HepG2 (cell line): ENCODE results near the gene CCT7. TPM values are rescaled to one million over a fixed set of nuclear protein-coding genes. Genes with fewer than 3 reads are reported as not detected.

Source experiments
- BORCS8-MEF2B ChIP-seq: sonication (generic); formaldehyde crosslinking; IDR thresholded peaks from 2 replicates; pipeline ENCODE4 v1.8.0; 2022; ENCODE audit warnings: mild to moderate bottlenecking, missing genetic modification reagents
- BRD4 ChIP-seq: sonication (generic); formaldehyde crosslinking; IDR thresholded peaks from 2 replicates; pipeline ENCODE4 v1.4.0; 2020; ENCODE audit warnings: missing genetic modification reagents
- DR1 ChIP-seq: sonication (generic); formaldehyde crosslinking; IDR thresholded peaks from 2 replicates; pipeline ENCODE4 v1.8.0; 2021; ENCODE audit warnings: mild to moderate bottlenecking, missing genetic modification reagents, inconsistent platforms
- ELF1 ChIP-seq: sonication (generic); formaldehyde crosslinking; IDR thresholded peaks from 2 replicates; pipeline ENCODE4 v1.4.0; 2020; ENCODE audit warnings: missing genetic modification reagents
- EZH2 ChIP-seq: conservative IDR thresholded peaks from 2 replicates; pipeline ENCODE4 v1.6.1; 2012; ENCODE audit warnings: mild to moderate bottlenecking, low read depth, low read length, moderate library complexity
- HES4 ChIP-seq: sonication (generic); formaldehyde crosslinking; IDR thresholded peaks from 2 replicates; pipeline ENCODE4 v1.9.0; 2021; ENCODE audit warnings: mild to moderate bottlenecking, missing genetic modification reagents, borderline replicate concordance
- MIER2 ChIP-seq: IDR thresholded peaks from 2 replicates; pipeline ENCODE4 v1.6.1; 2016; ENCODE audit warnings: missing biosample characterization, missing genetic modification reagents
- RFXAP ChIP-seq: sonication (generic); formaldehyde crosslinking; IDR thresholded peaks from 2 replicates; pipeline ENCODE4 v1.4.0; 2020; ENCODE audit warnings: missing genetic modification reagents, borderline replicate concordance
- SRSF1 ChIP-seq: fragments of 200-400 bp; formaldehyde crosslinking; optimal IDR thresholded peaks from 2 replicates; pipeline ENCODE3; 2017; ENCODE audit warnings: mild to moderate bottlenecking, low read depth, low read length, moderate library complexity
- TBL1XR1 ChIP-seq: fragments of 150-350 bp; IDR thresholded peaks from 2 replicates; pipeline ENCODE4 v1.6.1; 2014; ENCODE audit warnings: borderline replicate concordance, low read length; ENCODE audit not compliant: partially characterized antibody
- YY1 ChIP-seq: IDR thresholded peaks from 2 replicates; pipeline ENCODE4 v1.6.1; 2011; ENCODE audit warnings: low read length, low read depth, moderate library complexity, mild to moderate bottlenecking; ENCODE audit not compliant: insufficient read depth, insufficient replicate concordance
- ZNF383 ChIP-seq: sonication (generic); formaldehyde crosslinking; IDR thresholded peaks from 2 replicates; pipeline ENCODE4 v1.4.0; 2020; ENCODE audit warnings: missing genetic modification reagents, mild to moderate bottlenecking, borderline replicate concordance
- ZNF674 ChIP-seq: sonication (generic); formaldehyde crosslinking; IDR thresholded peaks from 2 replicates; pipeline ENCODE4 v1.5.0; 2020; ENCODE audit warnings: low read depth, mild to moderate bottlenecking, missing genetic modification reagents
- polyA plus RNA-seq, 8 experiments: library from polyadenylated mRNA; depleted of rRNA in 3 of 8; stranded (reverse) in 7 of 8; unstranded in 1 of 8; fragments of >200 nt; fragmentation: Illumina TruSeq in 4 of 8; extraction: Trizol in 4 of 8; gene quantifications; 2 replicates each; pipeline versions ENCODE4 v1.2.1 to v1.2.3, GENCODE V29; 2011 to 2016; ENCODE audit warnings: low read depth in 4 of 8, missing spikeins in 1 of 8, mixed read lengths in 1 of 8; ENCODE audit not compliant: insufficient read depth in 1 of 8
- total RNA-seq, 5 experiments: library from RNA; depleted of rRNA; stranded (reverse); fragments of >200 nt; fragmentation: Illumina TruSeq; extraction: Trizol; gene quantifications; 2 replicates each; pipeline ENCODE4 v1.2.3, GENCODE V29; 2016; ENCODE audit warnings: low read depth in 1 of 5
- TF ChIP-seq, protein P1 (sequence below): sonication (generic); formaldehyde crosslinking; IDR thresholded peaks from 2 replicates; pipeline ENCODE4 v1.5.1; 2020; ENCODE audit warnings: missing genetic modification reagents, mild to moderate bottlenecking, borderline replicate concordance
- TF ChIP-seq, protein P2 (sequence below): sonication (generic); formaldehyde crosslinking; IDR thresholded peaks from 2 replicates; pipeline ENCODE4 v1.4.0; 2020; ENCODE audit warnings: missing genetic modification reagents
- TF ChIP-seq, protein P3 (sequence below), 2 experiments: sonication (generic) in 1 of 2; formaldehyde crosslinking in 1 of 2; IDR thresholded peaks; 2 replicates each; pipeline versions ENCODE4 v1.4.0 to v1.6.1; 2018 to 2020; ENCODE audit warnings: missing genetic modification reagents in 2 of 2, borderline replicate concordance in 1 of 2, low read depth in 1 of 2, mild to moderate bottlenecking in 1 of 2, missing biosample characterization in 1 of 2
- TF ChIP-seq, protein P4 (sequence below): fragments of 450-650 bp; IDR thresholded peaks from 2 replicates; pipeline ENCODE4 v1.6.1; 2016
- TF ChIP-seq, protein P5 (sequence below): sonication (generic); formaldehyde crosslinking; IDR thresholded peaks from 2 replicates; pipeline ENCODE4 v1.4.0; 2020; ENCODE audit warnings: missing genetic modification reagents
- TF ChIP-seq, protein P6 (sequence below): sonication (generic); formaldehyde crosslinking; IDR thresholded peaks from 2 replicates; pipeline ENCODE4 v1.4.0; 2020; ENCODE audit warnings: low read depth, mild to moderate bottlenecking, missing genetic modification reagents

Gene CCT7
- total and polyA plus RNA-seq, 2 of the 13 experiments (the other 11 are each of a cell fraction or from before 2014, with no cell fraction given), result 347 to 517 TPM

DNA sequence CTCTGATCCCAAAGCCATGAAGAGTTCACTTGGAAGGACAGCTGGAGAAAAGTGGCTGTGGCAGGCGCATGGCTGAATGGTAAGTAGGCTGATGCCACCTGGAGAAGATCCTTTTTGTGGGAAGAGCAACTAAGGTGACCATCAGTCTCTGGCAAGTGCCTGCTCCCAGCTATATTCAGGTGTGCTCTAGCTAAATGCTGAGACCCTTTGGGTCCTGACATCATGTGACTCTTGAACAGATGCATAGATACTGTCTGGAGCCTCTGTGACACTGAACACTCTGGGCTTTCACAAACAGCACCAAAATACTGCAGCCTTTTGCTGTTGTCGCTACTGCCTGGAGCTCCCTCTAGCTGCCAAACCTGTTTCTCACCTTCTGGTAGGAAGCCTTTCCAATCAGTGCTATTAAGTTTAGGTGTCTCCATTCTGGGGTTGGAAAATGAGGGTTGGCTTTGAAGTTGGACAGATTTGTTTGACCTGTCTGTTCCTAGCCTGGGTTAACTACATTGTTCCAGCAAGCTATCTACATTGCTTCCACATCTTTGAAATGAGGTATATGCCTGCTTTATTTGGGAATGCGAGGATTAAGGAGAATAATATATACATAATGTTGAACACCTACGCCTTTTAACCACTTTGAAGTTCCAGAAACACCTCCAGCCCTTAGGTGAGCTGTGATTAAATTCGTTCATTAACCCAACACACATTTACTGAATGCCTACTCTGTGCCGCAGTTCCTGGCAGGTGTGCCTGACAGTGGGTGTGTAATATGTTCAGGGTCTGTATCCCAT, 56.1 kb downstream of the CCT7 start (continued):
- TF ChIP-seq, protein P1, sequence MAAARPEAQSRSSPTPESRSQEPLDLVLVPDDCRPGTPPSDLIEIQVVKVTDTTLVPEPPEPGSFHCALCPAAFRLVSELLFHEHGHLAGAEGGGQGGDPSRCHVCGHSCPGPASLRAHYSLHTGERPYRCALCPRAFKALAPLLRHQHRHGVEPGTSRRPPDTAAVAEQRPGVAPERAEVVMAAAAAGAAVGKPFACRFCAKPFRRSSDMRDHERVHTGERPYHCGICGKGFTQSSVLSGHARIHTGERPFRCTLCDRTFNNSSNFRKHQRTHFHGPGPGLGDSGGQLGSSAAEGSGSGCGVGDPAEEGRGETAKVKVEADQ, result no peak
- TF ChIP-seq ZNF383 (no peak), MIER2 (CRISPR knock-in tag) (peak; percentile 93), YY1 (no peak), SRSF1 (no peak), HES4 (CRISPR knock-in tag) (no peak), ZNF674 (CRISPR knock-in tag) (no peak), BRD4 (CRISPR knock-in tag) (no peak), BORCS8-MEF2B (no peak), DR1 (CRISPR knock-in tag) (no peak), ELF1 (CRISPR knock-in tag) (no peak), EZH2 (no peak), RFXAP (CRISPR knock-in tag) (no peak), TBL1XR1 (no peak)
- TF ChIP-seq, protein P2, sequence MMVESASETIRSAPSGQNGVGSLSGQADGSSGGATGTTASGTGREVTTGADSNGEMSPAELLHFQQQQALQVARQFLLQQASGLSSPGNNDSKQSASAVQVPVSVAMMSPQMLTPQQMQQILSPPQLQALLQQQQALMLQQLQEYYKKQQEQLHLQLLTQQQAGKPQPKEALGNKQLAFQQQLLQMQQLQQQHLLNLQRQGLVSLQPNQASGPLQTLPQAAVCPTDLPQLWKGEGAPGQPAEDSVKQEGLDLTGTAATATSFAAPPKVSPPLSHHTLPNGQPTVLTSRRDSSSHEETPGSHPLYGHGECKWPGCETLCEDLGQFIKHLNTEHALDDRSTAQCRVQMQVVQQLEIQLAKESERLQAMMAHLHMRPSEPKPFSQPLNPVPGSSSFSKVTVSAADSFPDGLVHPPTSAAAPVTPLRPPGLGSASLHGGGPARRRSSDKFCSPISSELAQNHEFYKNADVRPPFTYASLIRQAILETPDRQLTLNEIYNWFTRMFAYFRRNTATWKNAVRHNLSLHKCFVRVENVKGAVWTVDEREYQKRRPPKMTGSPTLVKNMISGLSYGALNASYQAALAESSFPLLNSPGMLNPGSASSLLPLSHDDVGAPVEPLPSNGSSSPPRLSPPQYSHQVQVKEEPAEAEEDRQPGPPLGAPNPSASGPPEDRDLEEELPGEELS (CRISPR knock-in tag), result no peak
- TF ChIP-seq, protein P3, sequence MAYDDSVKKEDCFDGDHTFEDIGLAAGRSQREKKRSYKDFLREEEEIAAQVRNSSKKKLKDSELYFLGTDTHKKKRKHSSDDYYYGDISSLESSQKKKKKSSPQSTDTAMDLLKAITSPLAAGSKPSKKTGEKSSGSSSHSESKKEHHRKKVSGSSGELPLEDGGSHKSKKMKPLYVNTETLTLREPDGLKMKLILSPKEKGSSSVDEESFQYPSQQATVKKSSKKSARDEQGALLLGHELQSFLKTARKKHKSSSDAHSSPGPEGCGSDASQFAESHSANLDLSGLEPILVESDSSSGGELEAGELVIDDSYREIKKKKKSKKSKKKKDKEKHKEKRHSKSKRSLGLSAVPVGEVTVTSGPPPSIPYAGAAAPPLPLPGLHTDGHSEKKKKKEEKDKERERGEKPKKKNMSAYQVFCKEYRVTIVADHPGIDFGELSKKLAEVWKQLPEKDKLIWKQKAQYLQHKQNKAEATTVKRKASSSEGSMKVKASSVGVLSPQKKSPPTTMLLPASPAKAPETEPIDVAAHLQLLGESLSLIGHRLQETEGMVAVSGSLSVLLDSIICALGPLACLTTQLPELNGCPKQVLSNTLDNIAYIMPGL (CRISPR knock-in tag; IDR thresholded peaks at IDR 0.05; ENCODE audit: borderline replicate concordance in 1 of 2, low read depth in 1 of 2), result 0 out of 4 replicates have a peak, but pooled peaks of 1 of the 2 experiments have one; percentile 38
- TF ChIP-seq, protein P4, sequence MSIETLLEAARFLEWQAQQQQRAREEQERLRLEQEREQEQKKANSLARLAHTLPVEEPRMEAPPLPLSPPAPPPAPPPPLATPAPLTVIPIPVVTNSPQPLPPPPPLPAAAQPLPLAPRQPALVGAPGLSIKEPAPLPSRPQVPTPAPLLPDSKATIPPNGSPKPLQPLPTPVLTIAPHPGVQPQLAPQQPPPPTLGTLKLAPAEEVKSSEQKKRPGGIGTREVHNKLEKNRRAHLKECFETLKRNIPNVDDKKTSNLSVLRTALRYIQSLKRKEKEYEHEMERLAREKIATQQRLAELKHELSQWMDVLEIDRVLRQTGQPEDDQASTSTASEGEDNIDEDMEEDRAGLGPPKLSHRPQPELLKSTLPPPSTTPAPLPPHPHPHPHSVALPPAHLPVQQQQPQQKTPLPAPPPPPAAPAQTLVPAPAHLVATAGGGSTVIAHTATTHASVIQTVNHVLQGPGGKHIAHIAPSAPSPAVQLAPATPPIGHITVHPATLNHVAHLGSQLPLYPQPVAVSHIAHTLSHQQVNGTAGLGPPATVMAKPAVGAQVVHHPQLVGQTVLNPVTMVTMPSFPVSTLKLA, result no peak
- TF ChIP-seq, protein P5, sequence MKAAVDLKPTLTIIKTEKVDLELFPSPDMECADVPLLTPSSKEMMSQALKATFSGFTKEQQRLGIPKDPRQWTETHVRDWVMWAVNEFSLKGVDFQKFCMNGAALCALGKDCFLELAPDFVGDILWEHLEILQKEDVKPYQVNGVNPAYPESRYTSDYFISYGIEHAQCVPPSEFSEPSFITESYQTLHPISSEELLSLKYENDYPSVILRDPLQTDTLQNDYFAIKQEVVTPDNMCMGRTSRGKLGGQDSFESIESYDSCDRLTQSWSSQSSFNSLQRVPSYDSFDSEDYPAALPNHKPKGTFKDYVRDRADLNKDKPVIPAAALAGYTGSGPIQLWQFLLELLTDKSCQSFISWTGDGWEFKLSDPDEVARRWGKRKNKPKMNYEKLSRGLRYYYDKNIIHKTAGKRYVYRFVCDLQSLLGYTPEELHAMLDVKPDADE (CRISPR knock-in tag), result no peak
- TF ChIP-seq, protein P6, sequence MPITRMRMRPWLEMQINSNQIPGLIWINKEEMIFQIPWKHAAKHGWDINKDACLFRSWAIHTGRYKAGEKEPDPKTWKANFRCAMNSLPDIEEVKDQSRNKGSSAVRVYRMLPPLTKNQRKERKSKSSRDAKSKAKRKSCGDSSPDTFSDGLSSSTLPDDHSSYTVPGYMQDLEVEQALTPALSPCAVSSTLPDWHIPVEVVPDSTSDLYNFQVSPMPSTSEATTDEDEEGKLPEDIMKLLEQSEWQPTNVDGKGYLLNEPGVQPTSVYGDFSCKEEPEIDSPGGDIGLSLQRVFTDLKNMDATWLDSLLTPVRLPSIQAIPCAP (CRISPR knock-in tag), result no peak
